ENCODE results near the gene STK39. TPM values are rescaled to one million over a fixed set of nuclear protein-coding genes. Genes with fewer than 3 reads are reported as not detected.

STK39 gene
- total and polyA plus RNA-seq, 9 of the 15 experiments (the other 6 are each of a cell fraction or from before 2014, with no cell fraction given) = 0.19 to 0.76 (median 0.51) TPM

DNA sequence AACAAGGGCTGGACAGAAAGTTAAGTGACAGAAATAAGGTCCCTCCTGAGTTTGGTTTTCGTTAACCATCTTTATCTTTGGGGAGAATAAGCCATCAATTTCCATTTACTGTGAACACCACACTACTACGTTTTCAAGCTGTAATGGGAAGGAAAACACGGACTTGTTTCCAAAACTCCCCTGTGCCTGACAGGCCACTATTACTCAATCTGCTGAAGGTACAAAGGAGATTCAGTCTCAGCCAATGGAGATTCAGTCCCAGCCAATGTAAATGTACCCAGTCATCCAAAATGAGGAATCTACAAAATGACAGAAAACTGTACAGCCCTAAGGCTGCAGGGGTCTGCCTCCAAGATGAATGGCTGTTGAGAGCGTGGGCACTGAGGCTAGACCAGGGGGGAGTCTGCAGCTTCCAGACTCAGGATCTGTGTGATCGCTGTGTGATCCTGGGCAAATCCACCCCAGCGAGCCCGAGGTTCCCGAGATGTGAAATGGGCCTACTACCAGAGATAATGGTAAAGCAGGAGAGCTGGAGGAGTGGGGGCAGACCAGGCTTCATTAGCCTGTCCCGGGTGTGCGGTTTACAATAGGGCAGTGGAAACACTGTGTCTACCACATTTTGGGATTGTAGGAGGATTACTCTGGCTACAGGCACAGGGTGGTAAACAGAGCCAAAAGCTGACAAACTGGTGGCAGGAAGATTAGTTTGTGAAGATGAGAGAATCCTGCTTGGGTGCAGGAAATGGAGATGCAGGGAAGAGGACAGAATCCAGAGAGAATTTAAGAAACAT lies 284.8 kb downstream of the STK39 start (continued):
- TF ChIP-seq, protein P1, sequence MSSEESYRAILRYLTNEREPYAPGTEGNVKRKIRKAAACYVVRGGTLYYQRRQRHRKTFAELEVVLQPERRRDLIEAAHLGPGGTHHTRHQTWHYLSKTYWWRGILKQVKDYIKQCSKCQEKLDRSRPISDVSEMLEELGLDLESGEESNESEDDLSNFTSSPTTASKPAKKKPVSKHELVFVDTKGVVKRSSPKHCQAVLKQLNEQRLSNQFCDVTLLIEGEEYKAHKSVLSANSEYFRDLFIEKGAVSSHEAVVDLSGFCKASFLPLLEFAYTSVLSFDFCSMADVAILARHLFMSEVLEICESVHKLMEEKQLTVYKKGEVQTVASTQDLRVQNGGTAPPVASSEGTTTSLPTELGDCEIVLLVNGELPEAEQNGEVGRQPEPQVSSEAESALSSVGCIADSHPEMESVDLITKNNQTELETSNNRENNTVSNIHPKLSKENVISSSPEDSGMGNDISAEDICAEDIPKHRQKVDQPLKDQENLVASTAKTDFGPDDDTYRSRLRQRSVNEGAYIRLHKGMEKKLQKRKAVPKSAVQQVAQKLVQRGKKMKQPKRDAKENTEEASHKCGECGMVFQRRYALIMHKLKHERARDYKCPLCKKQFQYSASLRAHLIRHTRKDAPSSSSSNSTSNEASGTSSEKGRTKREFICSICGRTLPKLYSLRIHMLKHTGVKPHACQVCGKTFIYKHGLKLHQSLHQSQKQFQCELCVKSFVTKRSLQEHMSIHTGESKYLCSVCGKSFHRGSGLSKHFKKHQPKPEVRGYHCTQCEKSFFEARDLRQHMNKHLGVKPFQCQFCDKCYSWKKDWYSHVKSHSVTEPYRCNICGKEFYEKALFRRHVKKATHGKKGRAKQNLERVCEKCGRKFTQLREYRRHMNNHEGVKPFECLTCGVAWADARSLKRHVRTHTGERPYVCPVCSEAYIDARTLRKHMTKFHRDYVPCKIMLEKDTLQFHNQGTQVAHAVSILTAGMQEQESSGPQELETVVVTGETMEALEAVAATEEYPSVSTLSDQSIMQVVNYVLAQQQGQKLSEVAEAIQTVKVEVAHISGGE (CRISPR knock-in tag; IDR thresholded peaks at IDR 0.05) = peak in 1 of 3 experiments; percentile 26; a peak in 1 of 6 replicates
- no peak for TF ChIP-seq CEBPG (CRISPR knock-in tag; IDR thresholded peaks at IDR 0.05)
- peak; percentile 31 to 39; a peak in 2 of 4 replicates for TF ChIP-seq CEBPG (tag; conservative IDR thresholded peaks at IDR 0.05 in 1 of 2, IDR thresholded peaks at IDR 0.05 in 1 of 2)
- TF ChIP-seq, protein P2, sequence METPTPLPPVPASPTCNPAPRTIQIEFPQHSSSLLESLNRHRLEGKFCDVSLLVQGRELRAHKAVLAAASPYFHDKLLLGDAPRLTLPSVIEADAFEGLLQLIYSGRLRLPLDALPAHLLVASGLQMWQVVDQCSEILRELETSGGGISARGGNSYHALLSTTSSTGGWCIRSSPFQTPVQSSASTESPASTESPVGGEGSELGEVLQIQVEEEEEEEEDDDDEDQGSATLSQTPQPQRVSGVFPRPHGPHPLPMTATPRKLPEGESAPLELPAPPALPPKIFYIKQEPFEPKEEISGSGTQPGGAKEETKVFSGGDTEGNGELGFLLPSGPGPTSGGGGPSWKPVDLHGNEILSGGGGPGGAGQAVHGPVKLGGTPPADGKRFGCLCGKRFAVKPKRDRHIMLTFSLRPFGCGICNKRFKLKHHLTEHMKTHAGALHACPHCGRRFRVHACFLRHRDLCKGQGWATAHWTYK (CRISPR knock-in tag; IDR thresholded peaks at IDR 0.05) = no peak
- TF ChIP-seq ZNF830 (CRISPR knock-in tag; IDR thresholded peaks at IDR 0.05) = no peak
- TF ChIP-seq U2AF1 (optimal IDR thresholded peaks at IDR 0.05; ENCODE audit: low read depth, low read length) = no peak
- TF ChIP-seq, protein P3, sequence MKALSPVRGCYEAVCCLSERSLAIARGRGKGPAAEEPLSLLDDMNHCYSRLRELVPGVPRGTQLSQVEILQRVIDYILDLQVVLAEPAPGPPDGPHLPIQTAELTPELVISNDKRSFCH (CRISPR knock-in tag; IDR thresholded peaks at IDR 0.05) = no peak
- TF ChIP-seq, protein P3 (tag; IDR thresholded peaks at IDR 0.05) = peak; percentile 26; the same call in 1 of the 2 replicates
- TF ChIP-seq ZKSCAN3 (CRISPR knock-in tag; IDR thresholded peaks at IDR 0.05) = no peak
- TF ChIP-seq SNRNP70 (optimal IDR thresholded peaks at IDR 0.05; ENCODE audit: low read depth, low read length) = no peak
- no peak for TF ChIP-seq CSDE1 (IDR thresholded peaks at IDR 0.05)
- 0 out of 2 replicates have a peak, but pooled peaks have one; percentile 49 for TF ChIP-seq ZNF583 (CRISPR knock-in tag; IDR thresholded peaks at IDR 0.05)
- no peak for TF ChIP-seq SAP30 (IDR thresholded peaks at IDR 0.05; ENCODE audit: borderline replicate concordance, insufficient read depth, low read depth, low read length, poor library complexity, severe bottlenecking)
- TF ChIP-seq ZNF408 (CRISPR knock-in tag; IDR thresholded peaks at IDR 0.05; ENCODE audit: low read depth) = no peak
- TF ChIP-seq HDGF (IDR thresholded peaks at IDR 0.05) = no peak
- TF ChIP-seq, protein P4, sequence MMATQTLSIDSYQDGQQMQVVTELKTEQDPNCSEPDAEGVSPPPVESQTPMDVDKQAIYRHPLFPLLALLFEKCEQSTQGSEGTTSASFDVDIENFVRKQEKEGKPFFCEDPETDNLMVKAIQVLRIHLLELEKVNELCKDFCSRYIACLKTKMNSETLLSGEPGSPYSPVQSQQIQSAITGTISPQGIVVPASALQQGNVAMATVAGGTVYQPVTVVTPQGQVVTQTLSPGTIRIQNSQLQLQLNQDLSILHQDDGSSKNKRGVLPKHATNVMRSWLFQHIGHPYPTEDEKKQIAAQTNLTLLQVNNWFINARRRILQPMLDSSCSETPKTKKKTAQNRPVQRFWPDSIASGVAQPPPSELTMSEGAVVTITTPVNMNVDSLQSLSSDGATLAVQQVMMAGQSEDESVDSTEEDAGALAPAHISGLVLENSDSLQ (IDR thresholded peaks at IDR 0.05) = 0 out of 2 replicates have a peak, but pooled peaks have one; percentile 11
- TF ChIP-seq, protein P5, sequence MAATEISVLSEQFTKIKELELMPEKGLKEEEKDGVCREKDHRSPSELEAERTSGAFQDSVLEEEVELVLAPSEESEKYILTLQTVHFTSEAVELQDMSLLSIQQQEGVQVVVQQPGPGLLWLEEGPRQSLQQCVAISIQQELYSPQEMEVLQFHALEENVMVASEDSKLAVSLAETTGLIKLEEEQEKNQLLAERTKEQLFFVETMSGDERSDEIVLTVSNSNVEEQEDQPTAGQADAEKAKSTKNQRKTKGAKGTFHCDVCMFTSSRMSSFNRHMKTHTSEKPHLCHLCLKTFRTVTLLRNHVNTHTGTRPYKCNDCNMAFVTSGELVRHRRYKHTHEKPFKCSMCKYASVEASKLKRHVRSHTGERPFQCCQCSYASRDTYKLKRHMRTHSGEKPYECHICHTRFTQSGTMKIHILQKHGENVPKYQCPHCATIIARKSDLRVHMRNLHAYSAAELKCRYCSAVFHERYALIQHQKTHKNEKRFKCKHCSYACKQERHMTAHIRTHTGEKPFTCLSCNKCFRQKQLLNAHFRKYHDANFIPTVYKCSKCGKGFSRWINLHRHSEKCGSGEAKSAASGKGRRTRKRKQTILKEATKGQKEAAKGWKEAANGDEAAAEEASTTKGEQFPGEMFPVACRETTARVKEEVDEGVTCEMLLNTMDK (IDR thresholded peaks at IDR 0.05; ENCODE audit: borderline replicate concordance, insufficient read depth, low read depth, low read length, poor library complexity, severe bottlenecking) = no peak
- TF ChIP-seq SMAD4 (CRISPR knock-in tag; conservative IDR thresholded peaks at IDR 0.05) = peak; percentile 64

Data from K562 (cell line).